Neural cell (in vitro differentiated cells): ENCODE data around the gene PRR15L.

ENCODE experiments used
- RAD21 ChIP-seq: fragments of 450-650 bp; conservative IDR thresholded peaks from 2 replicates; pipeline ENCODE4 v1.6.1; 2014; ENCODE audit warnings: antibody characterized with exemption, mild to moderate bottlenecking, moderate library complexity
- SMC3 ChIP-seq: fragments of 450-650 bp; conservative IDR thresholded peaks from 2 replicates; pipeline ENCODE4 v1.6.1; 2014; ENCODE audit warnings: antibody characterized with exemption, mild to moderate bottlenecking, moderate library complexity; ENCODE audit not compliant: poor library complexity
- TAF1 ChIP-seq: IDR thresholded peaks from 2 replicates; pipeline ENCODE4 v1.6.1; 2012; ENCODE audit warnings: low read depth
- TF ChIP-seq, protein P1 (sequence below): fragments of 450-650 bp; IDR thresholded peaks from 2 replicates; pipeline ENCODE4 v1.5.1; 2014; ENCODE audit warnings: antibody characterized with exemption, mild to moderate bottlenecking, moderate library complexity; ENCODE audit not compliant: poor library complexity, severe bottlenecking

- TF ChIP-seq, protein P1, sequence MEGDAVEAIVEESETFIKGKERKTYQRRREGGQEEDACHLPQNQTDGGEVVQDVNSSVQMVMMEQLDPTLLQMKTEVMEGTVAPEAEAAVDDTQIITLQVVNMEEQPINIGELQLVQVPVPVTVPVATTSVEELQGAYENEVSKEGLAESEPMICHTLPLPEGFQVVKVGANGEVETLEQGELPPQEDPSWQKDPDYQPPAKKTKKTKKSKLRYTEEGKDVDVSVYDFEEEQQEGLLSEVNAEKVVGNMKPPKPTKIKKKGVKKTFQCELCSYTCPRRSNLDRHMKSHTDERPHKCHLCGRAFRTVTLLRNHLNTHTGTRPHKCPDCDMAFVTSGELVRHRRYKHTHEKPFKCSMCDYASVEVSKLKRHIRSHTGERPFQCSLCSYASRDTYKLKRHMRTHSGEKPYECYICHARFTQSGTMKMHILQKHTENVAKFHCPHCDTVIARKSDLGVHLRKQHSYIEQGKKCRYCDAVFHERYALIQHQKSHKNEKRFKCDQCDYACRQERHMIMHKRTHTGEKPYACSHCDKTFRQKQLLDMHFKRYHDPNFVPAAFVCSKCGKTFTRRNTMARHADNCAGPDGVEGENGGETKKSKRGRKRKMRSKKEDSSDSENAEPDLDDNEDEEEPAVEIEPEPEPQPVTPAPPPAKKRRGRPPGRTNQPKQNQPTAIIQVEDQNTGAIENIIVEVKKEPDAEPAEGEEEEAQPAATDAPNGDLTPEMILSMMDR = no peak
- TF ChIP-seq SMC3 = no peak
- no peak for TF ChIP-seq RAD21
- TF ChIP-seq TAF1 = no peak
Measured at GRCh38 chr17:47961406-47961805, 3.7 kb upstream of the PRR15L start.
